GM19240 (cell line): ENCODE measurements around the gene NKD2.
"Not testable (repeated sequence)": the region's sequence is repeated elsewhere in the genome, so short reads cannot be mapped to it uniquely, and the experiment has no call there.

Experiments used
- DNase-seq: peaks from one replicate; pipeline ENCODE4 v3.0.0; 2011; ENCODE audit warnings: low spot score; ENCODE audit not compliant: insufficient read length

NKD2 gene

DNA sequence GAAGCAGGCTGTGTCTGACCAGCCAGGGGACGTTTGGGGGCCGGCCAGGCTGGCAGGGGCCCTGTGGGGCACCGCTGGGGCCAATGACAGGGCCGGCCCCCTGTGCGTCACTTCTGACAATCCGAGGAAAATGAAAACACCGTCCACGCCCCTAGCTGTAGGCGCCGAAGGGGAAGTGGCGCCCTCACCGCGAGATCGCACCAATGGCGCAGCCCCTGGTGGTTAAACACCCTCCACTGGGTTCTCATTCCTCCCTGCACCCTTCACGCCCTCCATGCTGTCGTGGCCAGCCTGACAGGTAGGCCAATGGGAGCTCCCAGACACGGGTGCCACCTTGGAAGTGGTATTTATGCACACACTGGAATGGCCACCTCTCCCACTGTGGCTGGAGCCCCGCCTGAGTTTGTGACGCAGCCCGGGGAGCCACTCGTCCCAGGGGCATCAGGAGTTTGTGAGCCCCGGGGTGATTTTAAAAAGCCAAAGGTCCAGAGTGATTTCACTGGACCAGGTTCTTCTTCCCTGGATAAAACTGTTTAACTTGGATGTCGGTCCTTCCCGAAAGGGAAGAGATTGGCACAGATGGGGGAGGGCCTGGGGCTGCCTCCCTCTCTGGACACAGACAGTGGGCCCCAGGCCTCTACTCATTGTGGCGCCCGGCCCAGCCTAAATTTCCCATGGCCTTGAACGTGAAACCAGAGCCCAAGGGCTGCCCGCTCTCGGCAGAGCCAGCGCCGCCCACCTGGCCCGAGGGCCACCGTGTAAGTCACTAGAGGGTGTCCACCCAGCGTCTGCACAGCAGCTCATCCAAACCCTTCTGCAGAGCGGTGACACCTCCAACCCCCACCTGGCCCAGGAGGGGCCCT, 49.7 kb downstream of the NKD2 start:
- DNase-seq, result no peak

DNA sequence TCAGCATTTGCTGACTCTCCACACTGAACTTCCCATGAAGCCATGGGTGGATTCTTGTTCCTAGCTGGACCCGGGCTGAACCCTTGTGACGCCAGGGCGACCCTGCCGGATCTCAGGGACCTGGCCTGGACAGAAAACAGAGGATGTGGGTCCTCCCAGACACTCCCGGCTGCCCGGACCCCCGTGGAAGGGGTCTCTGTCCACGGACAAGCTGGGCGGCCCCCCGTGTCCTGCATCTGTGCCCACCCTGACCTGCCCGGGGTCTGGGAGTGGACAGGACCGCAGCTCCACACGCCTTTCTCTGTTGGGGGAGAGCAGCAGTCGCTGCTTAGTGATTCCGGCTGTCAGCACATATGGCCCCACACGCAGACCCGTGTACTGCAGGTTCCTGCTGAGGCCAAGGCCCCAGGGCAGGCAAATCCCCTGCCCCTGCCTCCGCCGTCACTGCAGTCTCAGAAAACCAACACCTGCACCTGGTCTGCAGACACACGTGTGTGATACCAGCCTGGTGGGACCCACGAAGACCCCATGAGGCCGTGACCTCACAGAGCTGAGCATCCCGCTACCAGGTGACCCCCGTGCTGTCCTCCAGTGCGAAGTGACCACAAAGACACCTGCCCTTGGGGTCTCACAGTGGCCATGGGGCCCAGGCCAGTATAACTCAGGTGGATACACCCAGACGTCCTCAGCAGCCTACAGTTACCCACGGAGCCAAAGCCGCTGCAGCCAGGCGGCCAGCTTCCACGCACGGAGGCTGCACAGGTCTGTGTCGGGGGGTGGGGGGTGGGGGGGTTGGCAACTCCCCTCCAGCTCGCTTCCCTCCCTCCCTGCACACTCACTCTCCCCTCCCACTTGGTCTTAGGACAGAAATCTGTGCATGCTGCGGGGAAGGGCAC, 50.6 kb downstream of the NKD2 start:
- no peak for DNase-seq

DNA sequence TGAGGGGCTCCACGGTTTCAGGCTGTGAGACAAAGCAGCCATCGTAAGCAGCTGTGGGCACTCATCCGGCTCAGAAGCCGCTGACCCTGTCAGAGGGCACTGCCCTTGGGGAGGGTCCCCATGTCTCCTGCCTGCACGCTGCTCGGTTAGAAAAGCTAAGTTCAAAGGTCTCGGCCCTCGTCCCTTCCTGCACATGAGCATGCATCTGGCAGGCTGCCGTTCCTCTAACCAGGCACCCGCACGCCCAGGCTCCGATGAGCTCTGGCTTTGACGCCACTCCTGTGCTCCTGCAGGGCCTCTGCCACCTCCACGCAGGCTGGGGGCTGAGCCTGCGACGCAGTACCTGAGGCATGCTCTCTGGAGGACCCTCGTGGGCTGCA, 51.3 kb downstream of the NKD2 start:
- DNase-seq, result no peak

DNA sequence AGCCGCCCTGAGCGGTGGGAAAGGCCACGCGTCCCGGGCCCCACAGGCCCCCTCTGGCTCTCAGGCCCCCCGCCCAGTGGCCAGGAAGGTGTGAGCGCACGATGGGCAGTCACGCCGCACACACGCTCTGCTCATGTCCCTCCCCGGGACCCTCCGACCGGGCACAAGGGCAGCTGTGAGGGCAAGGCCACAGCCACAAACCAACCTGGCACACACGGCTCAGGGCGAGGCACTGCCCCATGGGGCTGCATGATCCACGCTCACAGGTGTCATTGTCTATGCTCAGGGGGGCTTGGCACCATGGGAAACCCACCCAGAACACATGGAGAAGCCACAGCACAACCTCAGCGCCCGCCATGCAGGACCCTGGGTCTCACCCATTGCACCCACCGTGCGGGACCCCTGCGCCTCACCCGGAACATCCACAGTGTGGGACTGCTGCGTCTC, 52.0 kb downstream of the NKD2 start:
- no peak for DNase-seq

DNA sequence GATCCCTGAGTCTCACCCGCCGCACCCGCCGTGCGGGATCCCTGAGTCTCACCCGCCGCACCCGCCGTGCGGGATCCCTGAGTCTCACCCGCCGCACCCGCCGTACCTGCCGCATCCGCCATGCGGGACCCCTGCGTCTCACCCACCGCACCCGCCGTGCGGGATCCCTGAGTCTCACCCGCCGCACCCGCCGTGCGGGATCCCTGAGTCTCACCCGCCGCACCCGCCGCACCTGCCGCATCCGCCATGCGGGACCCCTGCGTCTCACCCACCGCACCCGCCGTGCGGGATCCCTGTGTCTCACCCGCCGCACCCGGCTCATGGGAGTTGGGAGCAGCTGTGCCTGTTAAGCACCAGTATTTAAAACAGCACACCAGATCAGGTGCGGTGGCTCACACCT, 52.7 kb downstream of the NKD2 start:
- not testable (repeated sequence) for DNase-seq

DNA sequence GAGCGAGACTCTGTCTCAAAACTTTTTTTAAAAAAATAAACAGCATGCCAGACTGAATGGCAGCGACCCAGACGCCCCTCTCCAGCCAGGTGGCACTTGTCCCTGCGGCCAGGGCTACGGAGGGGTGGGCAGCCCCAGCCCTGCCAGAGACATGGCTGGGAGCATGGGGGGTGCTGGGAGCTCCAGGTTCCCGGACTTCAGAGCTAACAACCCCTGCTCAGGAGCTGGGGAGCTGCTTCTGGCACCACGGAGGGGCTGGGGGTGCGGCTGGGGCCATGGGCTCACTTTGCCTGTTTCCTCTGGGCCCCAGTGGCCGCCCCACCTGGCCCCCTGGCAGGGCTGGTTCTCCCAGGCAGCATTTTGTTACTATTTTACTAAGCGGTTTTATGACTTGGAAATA, 53.3 kb downstream of the NKD2 start:
- DNase-seq, result no peak

DNA sequence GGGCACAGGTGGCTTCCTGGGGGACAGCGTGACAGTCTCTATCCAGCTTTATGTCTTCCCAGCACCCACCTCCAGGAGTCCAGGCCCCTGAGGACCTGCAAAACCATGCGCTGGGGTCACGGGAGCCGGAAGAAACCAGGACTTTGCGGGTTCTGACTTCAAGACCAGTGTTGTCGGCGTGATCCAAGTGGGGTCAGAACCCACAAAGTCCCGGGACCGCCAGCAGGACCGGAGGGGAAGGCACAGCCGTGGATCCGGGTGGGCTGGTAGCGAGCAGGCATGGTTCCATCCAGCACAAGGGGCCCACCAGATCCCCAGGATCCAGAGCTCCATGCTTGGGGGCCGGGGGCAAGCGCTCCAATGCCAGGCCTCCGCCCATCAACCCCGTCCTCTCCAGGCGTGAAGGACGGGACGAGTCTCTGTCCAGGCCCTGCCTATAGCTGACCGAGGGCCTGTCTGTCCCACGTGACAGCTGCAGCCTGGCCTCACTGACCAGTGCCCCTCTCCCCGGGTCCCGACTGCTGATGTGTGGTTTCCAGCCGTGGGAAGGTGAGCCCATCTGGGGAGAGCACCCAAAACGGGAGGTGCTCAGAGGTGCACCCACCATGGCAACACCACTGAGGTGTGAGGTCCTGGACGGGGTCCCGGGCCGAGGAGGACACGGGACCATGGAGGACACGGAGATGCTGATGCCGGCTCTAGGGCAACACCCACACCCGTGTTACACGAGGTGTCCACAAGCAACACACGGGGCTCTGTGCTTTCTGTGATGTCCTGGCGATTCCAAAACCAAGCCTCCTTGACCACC, 54.4 kb downstream of the NKD2 start:
- DNase-seq, result no peak

DNA sequence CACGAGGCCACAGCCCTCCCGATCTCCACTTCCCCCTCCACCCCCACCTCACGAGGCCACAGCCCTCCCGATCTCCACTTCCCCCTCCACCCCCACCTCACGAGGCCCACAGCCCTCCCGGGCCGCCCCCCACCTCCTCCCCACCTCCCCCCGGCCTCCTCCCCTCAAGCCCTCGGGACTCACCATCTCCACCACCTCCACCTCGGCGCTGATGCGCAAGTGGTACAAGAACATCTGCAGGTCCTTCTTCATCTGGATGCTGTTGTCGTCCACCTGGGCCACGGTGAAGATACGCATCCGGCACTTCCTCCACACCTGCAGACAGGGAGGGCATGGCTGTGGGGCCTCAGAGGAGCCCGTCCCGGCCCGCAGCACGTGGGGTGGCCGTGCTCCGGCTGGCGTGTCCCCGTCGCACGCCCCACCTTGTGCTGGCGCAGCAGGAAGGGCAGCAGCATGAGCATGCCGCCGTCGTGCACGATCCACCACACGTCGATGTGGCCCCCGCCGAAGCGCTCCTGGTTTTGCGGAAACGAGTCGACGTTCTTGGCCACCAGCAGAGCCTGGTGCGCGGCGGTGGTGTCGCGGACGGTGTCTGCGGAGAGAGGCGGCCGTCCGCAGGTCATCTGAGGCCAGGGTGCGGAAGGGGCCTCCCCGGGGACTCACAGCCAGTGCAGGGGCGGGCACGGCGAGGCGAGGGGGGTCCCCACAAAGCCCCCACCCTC, 55.2 kb downstream of the NKD2 start:
- no peak for DNase-seq

DNA sequence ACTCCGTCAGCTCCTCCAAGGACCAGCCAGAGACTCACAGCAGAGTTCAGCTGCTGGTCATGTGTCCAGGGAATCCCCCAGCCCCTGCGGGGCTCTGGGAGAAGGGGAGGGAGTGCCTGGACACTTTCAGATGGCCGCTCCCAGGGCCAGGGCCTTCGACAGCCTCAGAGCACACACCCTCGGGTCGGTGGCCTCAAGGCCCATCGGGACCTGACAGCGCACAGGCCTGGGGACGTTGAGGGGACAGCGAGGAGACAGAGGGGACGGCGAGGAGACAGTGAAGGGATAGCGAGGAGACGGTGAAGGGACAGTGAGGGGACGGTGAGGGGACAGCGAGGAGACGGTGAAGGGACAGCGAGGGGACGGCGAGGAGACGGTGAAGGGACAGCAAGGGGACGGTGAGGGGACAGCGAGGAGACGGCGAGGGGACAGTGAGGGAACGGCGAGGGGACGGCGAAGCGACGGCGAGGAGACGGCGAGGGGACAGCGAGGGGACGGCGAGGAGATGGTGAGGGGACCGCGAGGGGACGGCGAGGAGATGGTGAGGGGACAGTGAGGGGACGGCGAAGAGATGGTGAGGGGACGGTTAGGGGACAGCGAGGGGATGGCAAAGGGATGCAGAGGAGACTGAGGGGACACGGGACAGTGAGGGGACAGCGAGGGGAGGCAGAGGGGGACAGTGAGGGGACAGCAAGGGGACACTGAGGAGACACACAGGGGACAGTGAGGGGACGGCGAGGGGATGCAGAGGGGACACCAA, 56.0 kb downstream of the NKD2 start:
- DNase-seq, result no peak

DNA sequence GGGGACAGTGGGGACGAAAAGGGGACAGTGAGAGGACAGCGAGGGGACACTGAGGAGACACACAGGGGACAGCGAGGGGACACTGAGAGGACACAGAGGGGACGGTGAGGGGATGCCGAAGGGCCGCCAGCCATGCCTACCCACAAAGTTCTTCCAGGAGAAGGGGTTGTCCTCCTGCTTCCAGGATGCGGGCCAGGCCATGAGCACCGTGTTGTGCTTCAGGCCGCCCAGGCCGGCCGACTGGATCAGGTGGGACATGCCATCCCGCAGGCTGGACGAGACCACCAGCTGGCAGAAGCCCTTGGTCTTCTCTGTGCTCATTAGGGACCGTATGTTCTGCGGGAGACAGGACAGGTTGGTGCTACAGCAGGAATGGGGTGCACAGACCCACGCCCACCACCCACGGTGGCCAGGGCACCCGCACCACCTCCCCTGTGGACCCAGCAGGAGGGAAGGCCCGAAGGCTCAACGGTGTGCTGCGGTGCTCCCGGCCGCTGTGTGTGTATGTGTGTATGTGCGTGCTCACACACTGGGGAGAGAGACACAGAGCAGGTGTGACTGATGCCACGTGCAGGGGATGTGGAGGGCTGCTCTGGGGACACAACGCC, 56.6 kb downstream of the NKD2 start:
- no peak for DNase-seq

DNA sequence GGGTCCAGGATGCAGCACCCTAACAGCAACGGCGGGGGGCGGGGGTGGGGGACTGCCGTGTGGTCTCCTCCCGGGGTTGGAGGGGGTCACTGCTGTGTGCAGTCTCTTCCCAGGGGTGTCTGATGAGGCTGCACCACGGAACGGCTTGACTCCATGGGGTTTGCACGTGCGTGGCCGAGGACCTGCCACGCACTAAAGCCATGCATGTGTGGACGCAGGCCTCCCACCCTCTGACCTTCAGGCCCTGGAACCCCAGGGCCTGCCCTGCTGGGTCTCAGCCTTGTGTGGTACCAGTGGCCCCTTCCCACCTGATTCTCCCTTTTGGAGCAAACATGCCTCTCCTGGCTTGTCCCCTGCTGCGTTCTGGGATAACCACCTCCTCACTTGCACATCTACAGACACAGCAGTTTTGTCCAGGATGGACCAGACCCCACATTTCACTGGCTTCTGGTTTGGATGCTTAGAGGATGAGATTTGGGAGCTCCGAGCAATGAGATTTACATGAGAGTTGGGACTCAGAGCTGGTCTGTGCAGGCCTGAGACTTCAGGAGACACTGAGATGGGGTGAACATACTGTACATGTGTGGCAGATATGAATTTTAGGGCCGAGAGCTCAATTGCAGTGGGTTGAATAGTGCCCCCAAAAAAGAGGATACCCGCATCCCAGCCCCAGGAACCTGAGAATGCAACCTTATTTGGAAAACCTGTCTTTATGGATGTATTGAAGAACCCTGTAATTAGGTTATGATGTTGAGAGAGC, 57.5 kb downstream of the NKD2 start:
- no peak for DNase-seq

DNA sequence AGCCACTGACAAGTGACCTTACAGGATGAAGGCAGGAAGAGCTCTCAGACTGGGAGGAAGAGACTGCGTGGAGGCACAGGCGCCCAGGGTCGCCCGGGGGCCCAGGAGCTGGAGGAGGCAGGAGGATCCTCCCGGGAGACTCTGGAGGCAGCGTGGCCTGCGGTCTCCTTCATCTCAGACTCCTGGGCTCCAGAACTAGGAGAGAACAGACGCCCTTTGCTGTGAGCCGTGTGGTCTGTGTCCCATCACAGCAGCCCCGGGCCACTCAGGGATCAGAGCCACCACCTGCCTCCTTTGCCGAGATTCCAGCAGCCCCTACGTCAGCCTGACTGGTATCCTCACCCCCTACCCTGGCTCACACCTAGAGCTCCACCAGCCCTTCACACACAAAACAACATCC, 58.1 kb downstream of the NKD2 start:
- no peak for DNase-seq

DNA sequence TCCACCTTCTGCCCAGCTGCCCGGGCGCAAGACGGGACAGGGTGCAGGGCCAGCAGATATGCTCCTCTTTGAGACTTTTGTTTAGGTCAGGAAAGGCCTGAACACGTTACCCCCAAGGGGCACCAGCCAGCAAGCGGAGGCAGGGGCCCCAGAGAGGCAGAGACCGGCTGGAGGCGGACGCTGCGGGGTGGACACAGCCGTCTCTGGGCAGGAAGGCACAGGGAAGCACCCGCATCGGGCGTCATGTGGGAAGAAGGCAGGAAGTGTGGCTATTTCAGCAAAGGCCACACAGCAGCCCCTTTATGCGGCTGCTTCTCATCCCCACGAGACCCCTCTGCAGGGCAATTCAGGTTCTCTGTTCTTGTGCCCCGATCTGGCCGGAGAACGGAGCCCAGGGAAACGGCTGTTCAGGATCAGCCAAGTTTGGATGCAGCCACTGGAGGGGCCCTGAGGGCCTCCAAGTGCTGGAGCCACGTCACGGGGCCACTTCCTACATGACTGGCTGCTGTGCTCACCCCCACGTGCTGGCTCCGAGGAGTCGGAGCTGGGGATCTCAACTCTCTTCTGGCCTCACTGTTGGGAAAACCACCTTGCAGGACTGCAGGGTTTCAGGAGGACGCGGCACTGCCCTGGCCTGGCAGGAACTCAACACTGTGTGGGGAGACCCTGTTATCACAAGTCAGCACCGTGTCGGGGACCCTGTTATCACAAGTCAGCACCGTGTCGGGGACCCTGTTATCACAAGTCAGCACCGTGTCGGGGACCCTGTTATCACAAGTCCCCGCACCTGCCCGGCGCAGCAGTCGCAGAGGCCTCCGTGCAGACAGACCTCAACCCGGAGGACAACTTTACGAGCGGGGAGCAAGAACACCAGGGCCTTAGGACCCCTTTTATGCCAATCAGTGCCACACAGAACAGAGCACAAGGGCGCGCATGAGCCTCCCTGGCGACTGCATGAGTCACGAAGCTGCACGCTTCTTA, 58.8 kb downstream of the NKD2 start:
- DNase-seq, result no peak

DNA sequence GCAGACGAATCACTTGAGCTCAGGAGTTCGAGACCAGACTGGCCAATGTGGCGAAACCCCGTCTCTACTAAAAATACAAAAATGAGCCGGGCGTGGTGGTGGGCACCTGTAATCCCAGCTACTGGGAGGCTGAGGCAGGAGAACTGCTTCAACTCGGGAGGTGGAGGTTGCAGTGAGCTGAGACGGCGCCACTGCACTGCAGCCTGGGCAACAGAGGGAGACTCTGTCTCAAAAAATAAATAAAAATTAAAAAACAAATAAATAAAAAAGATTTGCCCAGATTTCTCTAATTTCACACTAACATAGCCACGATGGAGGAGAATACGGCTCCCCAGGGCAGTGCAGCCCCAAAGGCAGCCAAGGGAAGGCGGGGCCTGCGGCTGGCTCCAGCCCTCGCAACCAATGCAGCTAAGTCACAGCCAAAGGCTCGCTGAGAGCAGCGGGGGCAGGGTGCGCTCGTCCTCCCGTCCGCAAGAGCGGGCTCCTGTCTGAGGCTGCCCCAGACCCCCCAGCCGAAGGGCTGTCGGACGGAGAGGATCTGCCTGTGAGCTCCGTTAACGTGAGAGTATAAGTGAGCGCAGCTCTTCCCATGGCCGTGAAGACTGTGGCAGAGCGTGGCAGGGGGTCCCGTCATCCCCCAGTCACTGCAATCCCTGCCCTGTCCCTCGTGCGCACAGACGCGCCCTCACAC, 59.7 kb downstream of the NKD2 start:
- DNase-seq, result no peak

DNA sequence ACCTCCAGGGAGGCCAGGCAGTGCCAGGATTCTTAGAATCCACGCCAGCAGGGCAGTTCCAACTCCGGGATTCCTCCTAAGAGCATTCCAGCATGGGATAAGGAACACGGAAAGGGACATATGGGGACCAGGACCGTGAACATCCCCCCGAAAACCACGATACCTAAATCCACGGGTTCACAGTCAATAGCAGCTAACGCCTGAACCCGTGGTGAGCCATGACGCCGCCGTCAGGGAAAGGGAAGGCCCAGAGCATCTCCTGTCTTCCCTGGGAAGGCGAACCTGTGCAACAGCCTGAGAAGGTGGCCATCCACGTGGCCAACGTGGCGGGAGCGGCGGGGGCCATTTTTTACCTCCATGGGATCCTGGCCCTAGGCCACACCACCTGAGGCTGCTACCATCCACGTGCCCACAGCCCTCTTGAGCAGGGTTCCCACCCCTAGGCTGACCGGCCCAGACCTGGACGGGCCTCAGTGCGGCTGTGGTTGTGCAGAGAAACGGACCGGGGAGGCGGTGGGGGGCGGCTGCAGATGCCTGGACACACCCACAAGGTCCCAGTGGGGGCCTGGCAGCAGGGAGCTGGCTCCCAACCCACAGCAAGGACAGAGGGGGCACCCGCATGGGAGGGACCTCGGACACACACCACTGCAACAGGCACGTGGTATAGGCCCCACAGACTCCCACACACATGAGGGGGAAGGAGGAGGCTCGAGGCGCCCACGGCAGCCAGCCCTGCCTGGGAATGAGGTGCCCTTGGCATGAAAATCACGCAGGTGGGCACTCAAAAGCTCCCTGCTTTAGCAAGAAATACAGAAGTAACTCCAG, 60.5 kb downstream of the NKD2 start:
- no peak for DNase-seq

DNA sequence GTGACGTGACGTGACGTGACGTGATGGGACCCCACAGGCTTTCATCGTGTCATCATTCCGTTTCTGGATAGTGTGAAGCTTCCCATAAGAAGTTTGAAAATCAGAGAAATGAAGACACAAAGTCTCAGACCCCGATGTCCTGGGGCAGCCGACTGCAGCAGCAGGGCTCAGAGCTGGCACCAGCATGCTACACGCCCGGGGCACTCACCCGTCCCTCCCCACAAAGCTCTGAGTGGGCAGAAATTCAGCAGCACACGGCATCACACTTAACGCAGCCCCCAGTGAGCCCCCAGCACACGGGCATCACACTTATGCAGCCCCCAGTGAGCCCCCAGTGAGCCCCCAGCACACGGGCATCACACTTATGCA, 61.1 kb downstream of the NKD2 start:
- no peak for DNase-seq
